Astrocyte of the spinal cord (primary cell): Measurements from ENCODE around the gene MED17.
"Not testable (repeated sequence)": the region's sequence is repeated elsewhere in the genome, so short reads cannot be mapped to it uniquely, and the experiment has no call there.

Experiments used
- DNase-seq: peaks from one replicate; pipeline ENCODE4 v3.0.0; 2011; ENCODE audit warnings: low read depth, low spot score
- H3K4me3 ChIP-seq: 2 replicates; pipeline ENCODE4 v1.5.1; 2011; ENCODE audit warnings: low read depth, mild to moderate bottlenecking, low read length, moderate library complexity
- CTCF ChIP-seq: IDR thresholded peaks from 2 replicates; pipeline ENCODE4 v1.5.1; 2012; ENCODE audit warnings: low read depth, mild to moderate bottlenecking, low read length, inconsistent platforms
- in situ Hi-C: cut with HindIII; loops from 2 replicates; pipeline ENCODE4 v1.10.0; 2017; ENCODE audit warnings: low sequenced_read_pairs

The MED17 gene

GRCh38 chr11:93757924-93758865 is 25.9 kb upstream of the MED17 start:
- H3K4me3 ChIP-seq = no peak overlapping the region
- no peak for TF ChIP-seq CTCF
- DNase-seq = no peak
- in situ Hi-C loops = no loop called here

GRCh38 chr11:93759123-93759522 is 25.0 kb upstream of the MED17 start:
- DNase-seq, H3K4me3 ChIP-seq, in situ Hi-C loops: not testable (repeated sequence)

- in situ Hi-C loops = no loop called here
- no peak for DNase-seq
- no peak for TF ChIP-seq CTCF
- no peak overlapping the region for H3K4me3 ChIP-seq
Observed at GRCh38 chr11:93761910-93762309, 22.2 kb upstream of the MED17 start.

GRCh38 chr11:93765551-93765950 is 18.5 kb upstream of the MED17 start:
- no peak for TF ChIP-seq CTCF
- DNase-seq = no peak
- in situ Hi-C loops = no loop called here
- no peak overlapping the region for H3K4me3 ChIP-seq

GRCh38 chr11:93766504-93766903 is 17.6 kb upstream of the MED17 start:
- H3K4me3 ChIP-seq = no peak overlapping the region
- no peak for TF ChIP-seq CTCF
- in situ Hi-C loops = no loop called here
- DNase-seq = no peak

GRCh38 chr11:93767018-93767417 is 17.1 kb upstream of the MED17 start:
- DNase-seq = no peak
- no peak overlapping the region for H3K4me3 ChIP-seq
- in situ Hi-C loops = no loop called here
- no peak for TF ChIP-seq CTCF

- DNase-seq = no peak
- no peak for TF ChIP-seq CTCF
- in situ Hi-C loops = no loop called here
- no peak overlapping the region for H3K4me3 ChIP-seq
Observed at GRCh38 chr11:93770160-93770559, 13.9 kb upstream of the MED17 start.
